WTC11 (cell line): Measurements from ENCODE around the gene BOLL. TPM values are rescaled to one million over a fixed set of nuclear protein-coding genes. Genes with fewer than 3 reads are reported as not detected.

ENCODE experiments used
- ATAC-seq: fragments of 200-7000 bp; cut with Tn5 transposase; 2 replicates; pipeline ENCODE4 v1.10.0; 2021; ENCODE audit warnings: mild to moderate bottlenecking, moderate library complexity
- CTCF ChIA-PET: fragments of 300-600 bp; sonication (Branson Sonifier 250); formaldehyde crosslinking; loops from one replicate; lab custom pipeline; 2021; ENCODE audit warnings: antibody characterized with exemption; lab: Charles Lee
- POLR2A ChIA-PET: fragments of 350-600 bp; sonication (Branson Sonifier 250); formaldehyde crosslinking; loops from one replicate; lab custom pipeline; 2021; ENCODE audit warnings: antibody characterized with exemption; lab: Charles Lee
- DNase-seq: peaks from one replicate; pipeline ENCODE4 v3.0.0; 2021; ENCODE audit warnings: low spot score
- H3K27ac Mint-ChIP-seq: 2 replicates; pipeline ENCODE4 v1.8.0; 2021; ENCODE audit warnings: mixed read lengths
- H3K27me3 Mint-ChIP-seq: 2 replicates; pipeline ENCODE4 v1.8.0; 2021; ENCODE audit warnings: low read depth, mild to moderate bottlenecking, moderate library complexity, mixed read lengths
- H3K36me3 Mint-ChIP-seq: 2 replicates; pipeline ENCODE4 v1.8.0; 2021; ENCODE audit warnings: mixed read lengths
- H3K4me1 Mint-ChIP-seq: 2 replicates; pipeline ENCODE4 v1.8.0; 2022; ENCODE audit warnings: mixed read lengths
- H3K4me3 Mint-ChIP-seq: 2 replicates; pipeline ENCODE4 v1.8.0; 2021; ENCODE audit warnings: mild to moderate bottlenecking, moderate library complexity, mixed read lengths
- H3K9me3 Mint-ChIP-seq: 2 replicates; pipeline ENCODE4 v1.8.0; 2021; ENCODE audit warnings: mixed read lengths
- CREB1 ChIP-seq: sonication (generic); formaldehyde crosslinking; IDR thresholded peaks from 2 replicates; pipeline ENCODE4 v1.8.0; 2023; ENCODE audit warnings: mild to moderate bottlenecking, missing genetic modification reagents
- E2F5 ChIP-seq: sonication (generic); formaldehyde crosslinking; IDR thresholded peaks from 2 replicates; pipeline ENCODE4 v1.8.1; 2022; ENCODE audit warnings: mild to moderate bottlenecking, moderate library complexity, missing genetic modification reagents
- ESRRA ChIP-seq: sonication (generic); formaldehyde crosslinking; IDR thresholded peaks from 2 replicates; pipeline ENCODE4 v1.8.1; 2022; ENCODE audit warnings: mild to moderate bottlenecking, missing genetic modification reagents, borderline replicate concordance
- ETV6 ChIP-seq: sonication (generic); formaldehyde crosslinking; IDR thresholded peaks from 2 replicates; pipeline ENCODE4 v1.8.1; 2022; ENCODE audit warnings: mild to moderate bottlenecking, missing genetic modification reagents
- FOXK1 ChIP-seq: sonication (generic); formaldehyde crosslinking; IDR thresholded peaks from 2 replicates; pipeline ENCODE4 v1.8.0; 2022; ENCODE audit warnings: mild to moderate bottlenecking, moderate library complexity, missing genetic modification reagents
- GRHL2 ChIP-seq: fragments of 250-450 bp; sonication (Bioruptor Pico); IDR thresholded peaks from 2 replicates; pipeline ENCODE4 v1.8.0; 2022; ENCODE audit warnings: mild to moderate bottlenecking, moderate library complexity; ENCODE audit not compliant: insufficient replicate concordance, severe bottlenecking
- HMGXB4 ChIP-seq: sonication (generic); formaldehyde crosslinking; IDR thresholded peaks from 2 replicates; pipeline ENCODE4 v1.8.1; 2023; ENCODE audit warnings: mild to moderate bottlenecking, moderate library complexity, missing genetic modification reagents
- IRF2 ChIP-seq: sonication (generic); formaldehyde crosslinking; IDR thresholded peaks from 2 replicates; pipeline ENCODE4 v1.8.0; 2022; ENCODE audit warnings: low read depth, missing genetic modification reagents, borderline replicate concordance
- JUN ChIP-seq: sonication (generic); formaldehyde crosslinking; IDR thresholded peaks from 2 replicates; pipeline ENCODE4 v1.8.0; 2023; ENCODE audit warnings: mild to moderate bottlenecking, missing genetic modification reagents
- NFATC4 ChIP-seq: fragments of 250-450 bp; sonication (Bioruptor Pico); IDR thresholded peaks from 2 replicates; pipeline ENCODE4 v1.9.0; 2021; ENCODE audit warnings: mild to moderate bottlenecking
- PRDM15 ChIP-seq: sonication (generic); formaldehyde crosslinking; IDR thresholded peaks from 2 replicates; pipeline ENCODE4 v1.8.0; 2022; ENCODE audit warnings: missing genetic modification reagents
- SOX15 ChIP-seq: fragments of 250-450 bp; sonication (Bioruptor Pico); IDR thresholded peaks from 2 replicates; pipeline ENCODE4 v1.9.0; 2021; ENCODE audit warnings: mild to moderate bottlenecking
- TEAD1 ChIP-seq: sonication (generic); formaldehyde crosslinking; IDR thresholded peaks from 2 replicates; pipeline ENCODE4 v1.8.0; 2022; ENCODE audit warnings: mild to moderate bottlenecking, missing genetic modification reagents
- ZNF138 ChIP-seq: sonication (generic); formaldehyde crosslinking; conservative IDR thresholded peaks from 2 replicates; pipeline ENCODE4 v1.8.1; 2022; ENCODE audit warnings: mild to moderate bottlenecking, moderate library complexity, missing genetic modification reagents
- ZNF396 ChIP-seq: fragments of 250-450 bp; sonication (Bioruptor Pico); IDR thresholded peaks from 2 replicates; pipeline ENCODE4 v1.8.0; 2021; ENCODE audit warnings: mild to moderate bottlenecking, moderate library complexity, borderline replicate concordance
- ZNF423 ChIP-seq: fragments of 250-450 bp; sonication (Bioruptor Pico); IDR thresholded peaks from 2 replicates; pipeline ENCODE4 v2.1.2; 2022; ENCODE audit warnings: mild to moderate bottlenecking, moderate library complexity
- ZNF425 ChIP-seq: fragments of 250-450 bp; sonication (Bioruptor Pico); conservative IDR thresholded peaks from 2 replicates; pipeline ENCODE4 v1.9.0; 2021; ENCODE audit warnings: mild to moderate bottlenecking
- total RNA-seq: library from RNA; stranded (reverse); gene quantifications from 3 replicates; pipeline ENCODE4 v1.2.3, GENCODE V29; 2021
- TF ChIP-seq, protein P1 (sequence below): sonication (generic); formaldehyde crosslinking; IDR thresholded peaks from 2 replicates; pipeline ENCODE4 v1.8.1; 2022; ENCODE audit warnings: mild to moderate bottlenecking, missing genetic modification reagents, moderate library complexity, borderline replicate concordance
- TF ChIP-seq, protein P2 (sequence below): sonication (generic); formaldehyde crosslinking; IDR thresholded peaks from 2 replicates; pipeline ENCODE4 v1.8.0; 2023; ENCODE audit warnings: mild to moderate bottlenecking, missing genetic modification reagents
- TF ChIP-seq, protein P3 (sequence below): sonication (generic); formaldehyde crosslinking; IDR thresholded peaks from 2 replicates; pipeline ENCODE4 v1.8.1; 2023; ENCODE audit warnings: mild to moderate bottlenecking, missing genetic modification reagents, moderate library complexity

BOLL gene
- total RNA-seq, 1 experiment from 2014 or later, result 0.13 TPM

GRCh38 chr2:197704434-197705120 is 80.5 kb downstream of the BOLL start:
- Mint-ChIP-seq H3K4me3 (peak overlapping the region; percentile 75), H3K36me3 (peaks cover 14% of the 10 kb centered on the region)
- DNase-seq, result no peak

DNA sequence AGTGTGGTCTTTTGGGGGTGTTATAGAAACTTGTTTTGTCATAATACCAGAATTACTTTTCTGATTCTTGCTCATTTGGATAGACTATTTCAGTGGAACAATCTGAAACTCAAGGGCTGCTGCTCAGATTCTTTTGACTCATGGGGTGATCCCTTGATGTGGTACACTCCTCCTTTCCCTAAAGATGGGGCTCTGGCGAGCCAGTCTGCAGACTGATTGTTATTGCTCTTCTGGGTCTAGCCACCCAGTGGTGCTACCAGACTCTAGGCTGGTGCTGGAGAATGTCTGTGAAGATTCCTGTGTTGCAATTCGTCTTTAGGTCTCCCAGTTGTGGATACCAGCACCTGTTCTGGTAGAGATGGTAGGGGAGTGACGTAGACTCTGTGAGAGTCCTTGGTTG is 84.2 kb downstream of the BOLL start:
- peaks cover 14% of the 10 kb centered on the region for H3K4me1 Mint-ChIP-seq
- no peak for DNase-seq
- H3K9me3 Mint-ChIP-seq, result peaks cover 16% of the 10 kb centered on the region
- H3K27me3 Mint-ChIP-seq, result peaks cover 2% of the 10 kb centered on the region; the same call in 1 of the 2 replicates
- H3K27ac Mint-ChIP-seq, result peak overlapping the region; percentile 49; the same call in 1 of the 2 replicates
- ChIA-PET CTCF (no interaction called here), POLR2A (no interaction called here)
- peaks cover 12% of the 10 kb centered on the region for H3K36me3 Mint-ChIP-seq
- no peak for ATAC-seq
- no peak overlapping the region for H3K4me3 Mint-ChIP-seq
- TF ChIP-seq ZNF423 (CRISPR knock-in tag) (no peak), ZNF425 (CRISPR knock-in tag) (no peak), SOX15 (CRISPR knock-in tag) (no peak), ZNF396 (CRISPR knock-in tag) (no peak), JUN (CRISPR knock-in tag) (no peak), PRDM15 (no peak), CREB1 (no peak), GRHL2 (CRISPR knock-in tag) (no peak), ZNF138 (CRISPR knock-in tag) (no peak), NFATC4 (CRISPR knock-in tag) (no peak), TEAD1 (no peak), FOXK1 (CRISPR knock-in tag) (no peak), HMGXB4 (CRISPR knock-in tag) (no peak), IRF2 (CRISPR knock-in tag) (no peak)
- TF ChIP-seq, protein P1, sequence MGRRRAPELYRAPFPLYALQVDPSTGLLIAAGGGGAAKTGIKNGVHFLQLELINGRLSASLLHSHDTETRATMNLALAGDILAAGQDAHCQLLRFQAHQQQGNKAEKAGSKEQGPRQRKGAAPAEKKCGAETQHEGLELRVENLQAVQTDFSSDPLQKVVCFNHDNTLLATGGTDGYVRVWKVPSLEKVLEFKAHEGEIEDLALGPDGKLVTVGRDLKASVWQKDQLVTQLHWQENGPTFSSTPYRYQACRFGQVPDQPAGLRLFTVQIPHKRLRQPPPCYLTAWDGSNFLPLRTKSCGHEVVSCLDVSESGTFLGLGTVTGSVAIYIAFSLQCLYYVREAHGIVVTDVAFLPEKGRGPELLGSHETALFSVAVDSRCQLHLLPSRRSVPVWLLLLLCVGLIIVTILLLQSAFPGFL (CRISPR knock-in tag), result no peak
- TF ChIP-seq, protein P2, sequence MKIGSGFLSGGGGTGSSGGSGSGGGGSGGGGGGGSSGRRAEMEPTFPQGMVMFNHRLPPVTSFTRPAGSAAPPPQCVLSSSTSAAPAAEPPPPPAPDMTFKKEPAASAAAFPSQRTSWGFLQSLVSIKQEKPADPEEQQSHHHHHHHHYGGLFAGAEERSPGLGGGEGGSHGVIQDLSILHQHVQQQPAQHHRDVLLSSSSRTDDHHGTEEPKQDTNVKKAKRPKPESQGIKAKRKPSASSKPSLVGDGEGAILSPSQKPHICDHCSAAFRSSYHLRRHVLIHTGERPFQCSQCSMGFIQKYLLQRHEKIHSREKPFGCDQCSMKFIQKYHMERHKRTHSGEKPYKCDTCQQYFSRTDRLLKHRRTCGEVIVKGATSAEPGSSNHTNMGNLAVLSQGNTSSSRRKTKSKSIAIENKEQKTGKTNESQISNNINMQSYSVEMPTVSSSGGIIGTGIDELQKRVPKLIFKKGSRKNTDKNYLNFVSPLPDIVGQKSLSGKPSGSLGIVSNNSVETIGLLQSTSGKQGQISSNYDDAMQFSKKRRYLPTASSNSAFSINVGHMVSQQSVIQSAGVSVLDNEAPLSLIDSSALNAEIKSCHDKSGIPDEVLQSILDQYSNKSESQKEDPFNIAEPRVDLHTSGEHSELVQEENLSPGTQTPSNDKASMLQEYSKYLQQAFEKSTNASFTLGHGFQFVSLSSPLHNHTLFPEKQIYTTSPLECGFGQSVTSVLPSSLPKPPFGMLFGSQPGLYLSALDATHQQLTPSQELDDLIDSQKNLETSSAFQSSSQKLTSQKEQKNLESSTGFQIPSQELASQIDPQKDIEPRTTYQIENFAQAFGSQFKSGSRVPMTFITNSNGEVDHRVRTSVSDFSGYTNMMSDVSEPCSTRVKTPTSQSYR, result no peak
- TF ChIP-seq, protein P3, sequence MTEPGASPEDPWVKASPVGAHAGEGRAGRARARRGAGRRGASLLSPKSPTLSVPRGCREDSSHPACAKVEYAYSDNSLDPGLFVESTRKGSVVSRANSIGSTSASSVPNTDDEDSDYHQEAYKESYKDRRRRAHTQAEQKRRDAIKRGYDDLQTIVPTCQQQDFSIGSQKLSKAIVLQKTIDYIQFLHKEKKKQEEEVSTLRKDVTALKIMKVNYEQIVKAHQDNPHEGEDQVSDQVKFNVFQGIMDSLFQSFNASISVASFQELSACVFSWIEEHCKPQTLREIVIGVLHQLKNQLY (CRISPR knock-in tag), result no peak

More at GRCh38 chr2:197704434-197705120, 80.5 kb downstream of the BOLL start:
- CTCF ChIA-PET, result interaction anchor here (0.7 to 1.6 kb wide), 4 partner anchors 10 to 205 kb away, joined by 3 to 5 read pairs (median 3); partner anchors contain the start of genes HSPD1 and RFTN2
- Mint-ChIP-seq H3K27me3 (no peaks in the 10 kb centered on the region; the same call in 1 of the 2 replicates), H3K4me1 (peaks cover 34% of the 10 kb centered on the region), H3K27ac (peak overlapping the region; percentile 98), H3K9me3 (peaks cover 3% of the 10 kb centered on the region; the same call in 1 of the 2 replicates)
- POLR2A ChIA-PET, result interaction anchor here (0.8 to 1.2 kb wide), 3 partner anchors 116 to 251 kb away, joined by 3 to 9 read pairs (median 4); partner anchors contain the start of genes COQ10B, HSPD1 and HSPE1
- TF ChIP-seq TEAD1 (no peak), SOX15 (CRISPR knock-in tag) (no peak), ESRRA (CRISPR knock-in tag) (no peak), ETV6 (CRISPR knock-in tag) (no peak), E2F5 (CRISPR knock-in tag) (no peak)
- ATAC-seq, result peak; percentile 13
